ENCODE data around the gene SLC29A2. TPM values are rescaled to one million over a fixed set of nuclear protein-coding genes. Genes with fewer than 3 reads are reported as not detected.
A peak's percentile ranks its signal among the peaks of the same experiment; 100 is the strongest.

The SLC29A2 gene
- total RNA-seq, 1 experiment from 2014 or later = 39.7 TPM

DNA sequence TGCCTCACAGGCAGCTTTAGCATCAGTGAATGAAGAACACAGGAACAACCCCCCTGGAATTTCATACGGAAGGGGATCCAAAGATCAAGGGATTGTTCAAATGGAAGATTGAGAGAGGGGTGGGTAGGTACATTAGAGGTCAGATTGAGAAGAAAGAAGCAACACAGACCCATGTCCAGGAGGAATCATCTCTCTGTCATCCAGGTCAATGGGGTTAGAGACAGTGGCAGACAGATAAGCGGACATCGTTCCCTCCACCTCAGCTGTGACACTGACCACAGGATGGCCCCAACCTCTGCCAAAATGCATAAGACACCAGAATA lies 47.4 kb upstream of the SLC29A2 start:
- Histone ChIP-seq H3K4me2 (ENCODE audit: low read length) (0 out of 2 replicates have a peak overlapping the region, but pooled peaks have one; percentile 70), H3K9me2 (ENCODE audit: insufficient read depth) (no peaks in the 10 kb centered on the region), H3K4me3 (replicated peaks in 1 of 2; ENCODE audit: low read depth in 1 of 2, low read length in 2 of 2) (no peak overlapping the region), H3K9me3 (ENCODE audit: control insufficient read depth in 1 of 2, insufficient read depth in 1 of 2, low read depth in 1 of 2, low read length in 2 of 2) (no peaks in the 10 kb centered on the region), H3K36me3 (ENCODE audit: control insufficient read depth in 1 of 2, insufficient read depth in 2 of 2, low read length in 2 of 2) (no peaks in the 10 kb centered on the region), H4K20me1 (ENCODE audit: insufficient read depth) (no peaks in the 10 kb centered on the region), H3K27me3 (ENCODE audit: insufficient read depth, low read length) (peaks cover 43% of the 10 kb centered on the region), H3K27ac (ENCODE audit: low read depth, low read length) (no peak overlapping the region), H2AFZ (ENCODE audit: low read depth, low read length, poor library complexity, severe bottlenecking) (no peak overlapping the region), H3K9ac (ENCODE audit: low read length) (no peak overlapping the region), H3K79me2 (ENCODE audit: insufficient read depth, low read length) (no peaks in the 10 kb centered on the region), H3K4me1 (ENCODE audit: control insufficient read depth in 1 of 2, insufficient read depth in 2 of 2, low read length in 2 of 2) (peaks cover 12 to 17% of the 10 kb centered on the region in 2 experiments)
- BruUV-seq (replicated peaks) = no TSS peak
- CTCF ChIA-PET = interaction anchor here (1.2 to 1.9 kb wide), 4 partner anchors 10 to 259 kb away, joined by 3 to 15 read pairs (median 4); partner anchors contain the start of genes DPP3 and RBM4B
- DNase-seq (ENCODE audit: low read depth, low spot score) (no peak), ATAC-seq (no peak)
- RAD21 ChIA-PET (ENCODE audit: low non-redundant PET in 1 of 2, low total read pairs in 2 of 2, uncharacterized antibody in 2 of 2, unreplicated experiment in 2 of 2) = no interaction called here
- POLR2A ChIA-PET = no interaction called here
- no peak for TF ChIP-seq EZH2 (IDR thresholded peaks at IDR 0.05)
- no peak for TF ChIP-seq EGR1 (IDR thresholded peaks at IDR 0.05; ENCODE audit: low read depth)
- TF ChIP-seq SIN3A (IDR thresholded peaks at IDR 0.05; ENCODE audit: low read depth) = no peak
- TF ChIP-seq ZNF274 (IDR thresholded peaks at IDR 0.05; ENCODE audit: low read depth, low read length) = no peak
- TF ChIP-seq CEBPB (IDR thresholded peaks at IDR 0.05; ENCODE audit: low read depth) = no peak
- no peak for TF ChIP-seq YY1 (IDR thresholded peaks at IDR 0.05; ENCODE audit: extremely low read depth, insufficient replicate concordance, low read depth, low read length)
- no peak for TF ChIP-seq POLR2AphosphoS5 (IDR thresholded peaks at IDR 0.05; ENCODE audit: low read depth, low read length)
- no peak for TF ChIP-seq FOSL1 (IDR thresholded peaks at IDR 0.05; ENCODE audit: low read depth)
- no peak for TF ChIP-seq CBX3 (IDR thresholded peaks at IDR 0.05; ENCODE audit: low read depth)
- no peak for TF ChIP-seq ATF3 (IDR thresholded peaks at IDR 0.05)
- TF ChIP-seq, protein P1, sequence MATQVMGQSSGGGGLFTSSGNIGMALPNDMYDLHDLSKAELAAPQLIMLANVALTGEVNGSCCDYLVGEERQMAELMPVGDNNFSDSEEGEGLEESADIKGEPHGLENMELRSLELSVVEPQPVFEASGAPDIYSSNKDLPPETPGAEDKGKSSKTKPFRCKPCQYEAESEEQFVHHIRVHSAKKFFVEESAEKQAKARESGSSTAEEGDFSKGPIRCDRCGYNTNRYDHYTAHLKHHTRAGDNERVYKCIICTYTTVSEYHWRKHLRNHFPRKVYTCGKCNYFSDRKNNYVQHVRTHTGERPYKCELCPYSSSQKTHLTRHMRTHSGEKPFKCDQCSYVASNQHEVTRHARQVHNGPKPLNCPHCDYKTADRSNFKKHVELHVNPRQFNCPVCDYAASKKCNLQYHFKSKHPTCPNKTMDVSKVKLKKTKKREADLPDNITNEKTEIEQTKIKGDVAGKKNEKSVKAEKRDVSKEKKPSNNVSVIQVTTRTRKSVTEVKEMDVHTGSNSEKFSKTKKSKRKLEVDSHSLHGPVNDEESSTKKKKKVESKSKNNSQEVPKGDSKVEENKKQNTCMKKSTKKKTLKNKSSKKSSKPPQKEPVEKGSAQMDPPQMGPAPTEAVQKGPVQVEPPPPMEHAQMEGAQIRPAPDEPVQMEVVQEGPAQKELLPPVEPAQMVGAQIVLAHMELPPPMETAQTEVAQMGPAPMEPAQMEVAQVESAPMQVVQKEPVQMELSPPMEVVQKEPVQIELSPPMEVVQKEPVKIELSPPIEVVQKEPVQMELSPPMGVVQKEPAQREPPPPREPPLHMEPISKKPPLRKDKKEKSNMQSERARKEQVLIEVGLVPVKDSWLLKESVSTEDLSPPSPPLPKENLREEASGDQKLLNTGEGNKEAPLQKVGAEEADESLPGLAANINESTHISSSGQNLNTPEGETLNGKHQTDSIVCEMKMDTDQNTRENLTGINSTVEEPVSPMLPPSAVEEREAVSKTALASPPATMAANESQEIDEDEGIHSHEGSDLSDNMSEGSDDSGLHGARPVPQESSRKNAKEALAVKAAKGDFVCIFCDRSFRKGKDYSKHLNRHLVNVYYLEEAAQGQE (IDR thresholded peaks at IDR 0.05; ENCODE audit: low read depth) = no peak
- no peak for TF ChIP-seq ZFX (IDR thresholded peaks at IDR 0.05)
- no peak for TF ChIP-seq ELF1 (IDR thresholded peaks at IDR 0.05; ENCODE audit: borderline replicate concordance, low read depth)
- intact Hi-C loops (cut with micrococcal nuclease) = no loop called here

All from HCT116 (cell line).